Central memory CD4-positive, alpha-beta T cell (primary cell): ENCODE data around the gene CATSPERD.
"Not testable (repeated sequence)": the region's sequence is repeated elsewhere in the genome, so short reads cannot be mapped to it uniquely, and the experiment has no call there.

ENCODE experiments used
- DNase-seq: peaks from one replicate; pipeline ENCODE4 v3.0.0; 2022

The CATSPERD gene

GRCh38 chr19:5698635-5699422 is 21.6 kb upstream of the CATSPERD start:
- no peak for DNase-seq

GRCh38 chr19:5700455-5701092 is 19.9 kb upstream of the CATSPERD start:
- DNase-seq = no peak

GRCh38 chr19:5702053-5702410 is 18.4 kb upstream of the CATSPERD start:
- not testable (repeated sequence) for DNase-seq

GRCh38 chr19:5703819-5704818 is 16.3 kb upstream of the CATSPERD start:
- no peak for DNase-seq

GRCh38 chr19:5705552-5705951 is 14.9 kb upstream of the CATSPERD start:
- no peak for DNase-seq

GRCh38 chr19:5706876-5707573 is 13.4 kb upstream of the CATSPERD start:
- no peak for DNase-seq

GRCh38 chr19:5707576-5708575 is 12.6 kb upstream of the CATSPERD start:
- DNase-seq = no peak

GRCh38 chr19:5711025-5711424 is 9.4 kb upstream of the CATSPERD start:
- DNase-seq = no peak

GRCh38 chr19:5711713-5712161 is 8.7 kb upstream of the CATSPERD start:
- DNase-seq = no peak

- no peak for DNase-seq
Measured at GRCh38 chr19:5713228-5713627, 7.2 kb upstream of the CATSPERD start.

GRCh38 chr19:5714816-5715215 is 5.6 kb upstream of the CATSPERD start:
- DNase-seq = no peak

- no peak for DNase-seq
Measured at GRCh38 chr19:5717215-5717935, 3.1 kb upstream of the CATSPERD start.

- no peak for DNase-seq
Measured at GRCh38 chr19:5718037-5718578, 2.3 kb upstream of the CATSPERD start.

- DNase-seq = no peak
Measured at GRCh38 chr19:5718579-5719273, 1.7 kb upstream of the CATSPERD start.

GRCh38 chr19:5719274-5719960 is 1.0 kb upstream of the CATSPERD start:
- no peak for DNase-seq

- no peak for DNase-seq
Measured at GRCh38 chr19:5727453-5728050, 7.1 kb downstream of the CATSPERD start.

- DNase-seq = not testable (repeated sequence)
Measured at GRCh38 chr19:5733172-5733571, 12.7 kb downstream of the CATSPERD start.

- DNase-seq = no peak
Measured at GRCh38 chr19:5738423-5738822, 18.0 kb downstream of the CATSPERD start.
